Activated T-cell treated with anti-CD3 and anti-CD28 coated beads, Interleukin-2, amount 50 U/mL, for 1 hour (primary cell): Measurements from ENCODE around the gene DCLK1.

Experiments
- DNase-seq: peaks from one replicate; pipeline ENCODE4 v3.0.0-alpha.2; 2020

Gene DCLK1

DNA sequence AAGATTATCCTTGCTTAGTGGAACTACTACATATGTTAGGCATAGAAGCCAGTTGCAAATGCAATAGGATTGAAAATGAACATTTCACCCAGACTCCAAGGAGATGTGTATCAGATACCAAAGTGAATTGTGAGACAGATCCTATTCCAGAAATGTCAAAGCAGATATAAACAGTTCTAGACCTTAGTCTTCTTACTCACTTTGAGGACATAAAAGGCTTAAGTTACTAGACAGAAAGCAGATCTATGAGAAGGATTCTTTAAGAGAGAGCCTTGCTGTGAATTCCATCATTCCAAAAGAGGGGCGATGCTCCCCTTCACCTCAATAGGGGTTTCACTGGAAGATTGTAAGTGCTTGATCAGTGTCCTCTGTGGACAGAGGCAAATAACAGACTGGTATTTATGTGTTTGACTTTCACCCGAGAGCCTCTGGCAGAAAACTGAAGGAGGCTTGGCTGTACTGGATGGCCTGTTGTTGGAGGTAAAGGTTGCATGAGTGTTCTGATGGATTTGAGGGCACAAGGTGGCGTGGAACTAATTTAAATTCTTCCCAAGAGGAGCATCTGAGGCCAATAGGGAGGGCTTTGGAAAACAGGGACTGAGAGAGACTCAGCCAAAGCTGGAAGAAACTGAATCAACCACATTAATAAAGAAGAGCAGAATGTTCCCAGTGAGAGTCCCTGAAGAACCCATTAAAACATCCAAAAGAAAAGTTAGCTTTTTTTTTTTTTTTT lies 194.8 kb downstream of the DCLK1 start:
- no peak for DNase-seq

DNA sequence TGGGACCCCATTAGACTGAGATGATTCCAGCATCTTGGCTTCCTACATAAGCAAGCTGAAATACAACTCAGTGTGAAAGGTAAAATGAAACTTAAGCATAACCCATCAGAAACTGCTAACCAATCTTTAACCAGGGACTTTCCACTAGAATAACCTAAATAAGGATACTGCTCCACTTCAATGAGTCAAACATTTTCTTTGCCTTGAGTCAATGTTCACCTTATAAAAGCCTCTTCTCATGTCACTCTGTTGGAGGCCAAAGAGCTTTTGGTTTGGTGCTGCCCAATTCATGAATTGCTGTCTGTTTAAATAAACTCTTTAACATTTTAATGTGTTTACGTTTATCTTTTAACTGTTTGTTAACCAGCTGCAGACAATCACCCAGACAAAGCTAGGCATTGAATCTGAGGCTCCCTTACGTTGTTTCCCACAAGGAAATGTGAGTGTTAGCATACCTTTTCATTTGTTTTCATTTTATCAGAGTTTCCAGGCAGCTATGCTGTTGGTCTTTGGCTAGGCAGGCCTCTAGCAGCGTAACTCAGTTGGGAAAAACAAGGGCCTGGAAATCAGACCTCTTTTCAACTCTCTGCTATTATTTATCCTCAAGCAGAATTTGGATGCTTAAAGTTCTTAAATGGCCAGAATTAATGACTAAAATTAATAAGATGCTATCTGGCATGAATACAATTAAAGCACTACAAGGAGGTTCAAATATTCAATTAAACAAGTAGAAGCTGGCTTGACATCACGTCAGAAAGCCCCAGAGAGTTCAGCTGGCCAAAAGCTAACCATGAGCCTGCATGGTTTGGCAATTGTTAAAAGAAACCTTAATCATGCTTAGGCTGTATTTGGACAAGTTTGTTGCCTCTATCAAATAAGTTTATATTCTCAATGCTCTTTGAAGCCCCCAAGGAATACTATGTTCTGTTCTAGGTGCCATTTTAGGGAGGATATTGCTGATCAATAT lies 200.2 kb downstream of the DCLK1 start:
- no peak for DNase-seq

DNA sequence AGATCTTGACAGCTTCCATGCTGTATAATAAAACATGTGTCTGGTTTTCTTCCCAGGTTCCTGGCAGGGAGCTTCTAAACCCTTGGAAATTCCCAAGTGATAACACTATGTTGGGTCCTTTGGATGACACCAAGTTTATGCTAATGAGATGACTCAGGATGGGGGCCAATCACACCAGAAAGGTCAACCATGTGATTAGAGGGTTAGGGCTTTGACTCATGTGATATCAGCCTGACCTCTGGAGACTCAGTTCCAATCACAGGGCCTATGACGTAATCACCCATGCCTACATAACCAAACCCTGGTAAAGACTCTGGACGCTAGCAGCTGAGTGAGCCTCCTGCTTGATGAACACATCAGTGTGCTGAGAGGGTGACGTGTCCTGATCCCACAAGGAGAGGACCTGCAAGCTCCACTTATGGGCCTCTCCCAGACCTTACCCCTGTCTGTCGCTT lies 203.6 kb downstream of the DCLK1 start:
- no peak for DNase-seq

DNA sequence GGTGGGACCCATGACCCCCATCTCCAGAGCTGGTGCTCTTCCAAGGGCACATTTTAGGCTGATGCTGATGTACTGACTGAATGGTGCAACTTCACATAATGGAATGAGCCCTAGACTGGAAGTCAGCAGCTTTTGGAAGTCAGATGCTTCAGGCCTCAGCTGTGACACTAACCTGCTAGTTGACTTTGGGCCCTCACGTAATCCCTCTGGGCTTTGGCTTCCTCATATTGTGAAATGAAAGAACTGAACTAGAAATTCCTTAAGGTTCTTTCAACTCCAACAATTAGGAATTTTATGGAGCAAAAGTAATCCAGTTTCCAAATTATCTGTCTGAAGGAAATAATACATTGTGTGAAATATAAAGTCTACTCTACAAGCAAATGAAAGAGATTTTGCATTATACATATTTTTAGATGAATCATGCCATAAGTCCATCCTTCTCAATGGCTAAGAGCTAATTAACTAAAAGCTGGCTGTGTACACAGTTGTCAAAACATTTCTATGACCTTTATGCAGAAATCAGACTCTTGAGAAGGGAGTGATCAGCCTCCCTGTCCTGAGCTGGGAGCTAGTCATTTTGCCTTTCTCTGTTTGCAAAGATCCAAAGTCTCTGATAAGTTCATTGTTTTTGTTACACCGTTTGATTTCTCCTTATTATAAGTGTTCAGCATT lies 204.2 kb downstream of the DCLK1 start:
- no peak for DNase-seq

GRCh38 chr13:35925669-35926068 lies 205.5 kb downstream of the DCLK1 start:
- DNase-seq, result no peak

- no peak for DNase-seq
Observed at GRCh38 chr13:35923347-35923746, 207.8 kb downstream of the DCLK1 start.

GRCh38 chr13:35920816-35921215 lies 210.4 kb downstream of the DCLK1 start:
- no peak for DNase-seq

DNA sequence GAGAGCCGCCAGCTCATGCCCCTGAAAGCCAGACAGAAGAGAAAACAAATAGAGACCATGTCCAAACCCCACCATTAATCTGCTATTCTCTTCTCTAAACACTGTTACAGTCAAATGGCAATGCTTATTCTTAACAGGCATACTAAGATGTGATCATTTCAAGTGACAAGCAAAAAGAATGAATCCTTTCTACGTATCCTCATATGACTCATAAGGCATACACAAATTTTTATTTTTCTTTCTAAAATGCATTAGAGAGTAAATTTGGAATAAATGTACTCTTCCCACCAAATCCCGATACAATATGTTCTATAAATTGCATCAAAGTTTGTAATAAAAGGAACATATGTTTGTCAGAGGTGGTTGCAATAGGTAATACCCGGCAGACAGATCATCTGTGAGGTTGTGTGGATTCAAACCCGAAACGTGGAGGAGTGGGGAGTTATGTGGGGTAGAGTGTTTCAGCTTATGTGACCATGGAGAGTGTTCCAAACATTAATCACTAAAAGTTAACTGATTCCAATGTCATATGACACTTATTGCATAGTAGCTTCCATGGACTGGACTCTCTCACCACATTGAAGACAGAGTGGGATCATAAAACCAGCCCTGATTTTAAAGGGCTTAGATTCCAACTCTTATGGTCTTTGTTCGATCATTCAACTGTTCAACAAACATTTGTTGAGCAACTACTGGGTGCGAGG lies 213.1 kb downstream of the DCLK1 start:
- no peak for DNase-seq

DNA sequence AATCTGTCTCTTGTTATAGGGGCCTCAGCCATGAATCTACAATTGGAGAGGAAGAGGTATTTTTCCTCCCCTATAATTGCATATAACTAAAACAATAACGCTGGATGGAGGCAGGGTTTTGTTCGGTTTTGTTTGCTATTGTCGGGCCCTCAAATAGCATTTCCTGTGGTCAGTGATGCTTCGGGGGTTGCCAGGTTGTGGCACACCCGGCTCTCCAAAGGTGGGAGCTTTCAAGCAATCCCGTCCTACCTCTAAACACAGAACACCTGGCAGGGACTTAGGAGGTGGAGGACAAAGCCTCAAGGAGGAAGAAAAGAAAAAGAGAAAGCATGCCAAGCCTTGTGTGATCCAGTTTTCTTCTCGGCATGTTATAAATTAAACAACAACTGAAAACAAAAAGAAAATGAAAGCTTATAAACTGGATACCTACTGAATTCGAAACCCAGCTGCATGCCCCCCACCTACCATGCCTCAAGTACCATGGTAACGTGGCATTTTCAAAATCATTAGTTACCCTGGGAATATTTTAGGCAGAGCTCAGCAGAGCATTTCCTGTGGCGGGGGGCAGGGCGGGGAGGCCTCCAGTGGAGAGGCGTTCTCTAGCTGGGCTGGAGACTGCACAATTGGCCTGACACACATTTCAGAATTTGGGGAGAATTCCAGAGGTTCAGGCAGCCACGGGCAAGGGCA lies 213.8 kb downstream of the DCLK1 start:
- DNase-seq, result no peak

GRCh38 chr13:35916146-35916545 lies 215.0 kb downstream of the DCLK1 start:
- no peak for DNase-seq

GRCh38 chr13:35914662-35915061 lies 216.5 kb downstream of the DCLK1 start:
- DNase-seq, result no peak

DNA sequence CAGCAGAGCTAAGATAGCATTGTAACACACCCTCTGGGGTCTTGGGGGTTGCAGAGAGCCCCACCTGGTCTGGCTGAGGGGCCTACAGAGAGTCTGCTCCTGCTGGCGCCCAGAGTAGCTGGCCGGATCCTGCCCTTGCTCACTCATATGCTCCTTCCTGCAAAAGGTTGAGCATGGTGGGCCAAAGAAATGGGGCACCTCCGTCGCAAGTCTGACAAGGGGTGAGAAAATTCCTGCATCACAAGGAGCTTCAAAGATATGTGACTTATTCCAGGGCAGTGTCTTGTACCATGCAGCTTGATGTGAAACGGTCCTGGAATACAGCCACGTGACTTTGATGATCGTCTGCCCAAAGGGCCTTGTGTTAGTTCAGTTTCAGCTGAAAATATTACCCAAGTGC lies 218.3 kb downstream of the DCLK1 start:
- DNase-seq, result no peak

DNA sequence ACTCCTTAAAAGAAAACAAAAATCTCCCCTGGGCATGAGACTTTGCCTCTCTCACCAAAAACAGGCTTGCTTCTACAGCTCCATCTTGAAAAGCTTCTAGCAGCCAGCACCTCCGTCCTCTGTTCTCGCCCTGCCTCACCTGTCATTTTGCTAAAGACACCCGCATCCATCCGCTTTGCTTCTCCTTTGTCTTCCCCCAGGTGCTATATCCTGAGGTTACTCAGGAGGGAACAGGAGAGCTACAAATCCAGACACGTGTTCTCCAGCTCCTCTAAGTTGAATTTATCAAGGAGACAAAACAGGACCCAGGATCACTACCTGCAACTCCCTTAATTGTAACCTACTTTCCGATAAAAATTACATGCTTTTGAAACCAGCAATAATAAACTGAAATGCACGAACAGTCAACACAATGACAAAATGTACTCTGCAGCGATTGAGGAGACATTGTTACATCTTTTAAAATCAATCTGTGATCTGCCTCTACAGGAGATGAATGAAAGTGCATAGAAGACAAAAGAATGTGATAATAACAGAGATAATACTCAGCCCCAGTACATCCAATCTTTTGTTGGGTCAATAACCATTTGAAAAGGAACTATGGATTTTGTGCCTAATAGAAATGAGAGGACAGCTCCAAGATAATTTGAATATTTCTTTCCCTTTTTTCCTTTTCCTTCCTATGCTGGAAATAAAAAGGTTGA lies 221.2 kb downstream of the DCLK1 start:
- DNase-seq, result no peak

GRCh38 chr13:35909091-35909490 lies 222.1 kb downstream of the DCLK1 start:
- no peak for DNase-seq

- DNase-seq, result no peak
Observed at GRCh38 chr13:35908226-35908625, 223.0 kb downstream of the DCLK1 start.

DNA sequence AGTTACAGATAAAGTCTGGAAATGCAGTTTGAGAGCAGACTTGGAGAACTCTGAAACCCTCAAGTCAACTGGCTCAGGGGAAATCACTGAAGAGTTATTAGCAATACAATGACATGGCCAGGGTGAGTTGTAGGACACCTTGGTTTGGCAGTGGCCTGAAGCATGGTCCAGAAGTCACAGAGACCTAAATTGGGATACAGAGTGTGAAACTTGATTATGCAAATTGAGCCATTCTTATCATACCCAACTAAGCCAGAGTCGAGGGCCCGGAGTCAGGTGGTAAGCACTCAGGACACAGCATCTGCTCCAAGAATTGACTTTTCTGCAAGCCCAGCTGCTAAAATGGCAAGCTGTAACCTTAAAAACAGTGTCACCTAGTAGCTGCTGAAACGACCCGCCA lies 224.5 kb downstream of the DCLK1 start:
- DNase-seq, result no peak

DNA sequence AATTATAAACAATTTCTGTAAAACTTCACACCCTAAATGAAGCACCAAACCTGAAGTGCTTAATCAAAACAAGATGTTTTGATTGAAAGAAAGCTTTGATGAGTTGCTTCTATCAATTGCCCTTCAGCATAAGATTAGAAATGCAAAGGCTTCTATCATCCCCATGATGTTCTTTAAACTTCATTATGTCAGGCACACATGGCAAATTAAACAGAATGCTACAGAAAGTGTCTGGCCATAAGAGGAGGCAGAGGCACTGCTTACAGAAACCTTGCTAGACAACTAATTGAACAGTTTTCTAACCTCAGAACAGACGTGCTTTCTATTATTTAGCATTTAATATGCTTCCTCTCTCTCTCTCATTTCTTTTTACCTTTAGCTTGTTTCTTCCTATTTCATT lies 228.1 kb downstream of the DCLK1 start:
- DNase-seq, result no peak

DNA sequence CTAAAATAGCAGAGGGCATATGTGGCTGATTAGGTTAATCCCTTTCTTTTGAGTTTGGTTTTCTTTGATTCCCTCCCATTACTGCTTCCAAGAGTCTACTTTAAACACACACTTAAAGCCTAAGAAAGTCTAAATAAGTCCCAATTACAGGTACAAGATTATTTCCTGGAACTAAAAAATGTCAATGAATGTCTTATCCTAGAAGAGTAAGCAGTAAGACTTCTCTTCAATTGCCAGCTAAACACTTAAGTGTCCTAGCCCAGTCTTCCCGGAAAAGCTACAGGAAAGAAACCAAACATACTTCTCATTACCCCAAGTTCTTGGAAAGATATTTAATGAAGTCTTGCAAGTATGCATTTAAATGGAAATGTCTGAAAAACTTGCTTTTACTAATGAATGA lies 233.1 kb downstream of the DCLK1 start:
- no peak for DNase-seq

DNA sequence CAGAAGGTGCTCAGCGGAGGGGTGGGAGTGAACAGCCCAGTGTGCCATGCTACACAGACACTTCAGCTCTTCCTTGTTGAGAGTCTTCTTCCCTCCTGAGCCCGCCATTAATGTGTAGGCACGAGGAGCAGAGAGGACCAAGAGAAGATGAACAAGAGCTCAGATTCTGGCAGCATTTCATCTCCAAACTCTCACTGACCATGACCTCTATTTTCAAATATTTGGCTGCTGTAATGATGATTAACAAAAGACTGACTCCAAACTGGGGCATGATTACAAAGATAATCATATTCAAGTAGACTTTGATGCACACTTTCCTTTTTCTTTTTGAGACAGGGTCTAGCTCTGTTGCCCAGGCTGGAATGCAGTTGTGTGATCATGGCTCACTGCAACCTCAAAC lies 236.5 kb downstream of the DCLK1 start:
- no peak for DNase-seq

- DNase-seq, result no peak
Observed at GRCh38 chr13:35892837-35893814, 238.1 kb downstream of the DCLK1 start.
